ENCODE measurements around the gene LAG3.
"Not testable (repeated sequence)": the region's sequence is repeated elsewhere in the genome, so short reads cannot be mapped to it uniquely, and the experiment has no call there.

The LAG3 gene

GRCh38 chr12:6736754-6737153 lies 35.6 kb upstream of the LAG3 start:
- 90 to 91% methylated on average over 5 of the region's 5 CpGs for WGBS, 2 experiments
- Histone ChIP-seq H3K4me1 (ENCODE audit: control insufficient read depth, insufficient read depth, low read length) (no peaks in the 10 kb centered on the region), H3K27me3 (ENCODE audit: control insufficient read depth, insufficient read depth, low read length, poor library complexity, severe bottlenecking) (no peaks in the 10 kb centered on the region), H3K36me3 (ENCODE audit: control insufficient read depth, insufficient read depth, low read length) (no peaks in the 10 kb centered on the region), H3K9me3 (ENCODE audit: control insufficient read depth, low read length) (no peaks in the 10 kb centered on the region), H3K4me3 (ENCODE audit: insufficient read depth, low read depth, low read length) (no peak overlapping the region), H3K27ac (ENCODE audit: insufficient read depth, low read depth, low read length, poor library complexity, severe bottlenecking) (no peak overlapping the region)

- not testable (repeated sequence) for H3K36me3 ChIP-seq (ENCODE audit: control insufficient read depth, insufficient read depth, low read length); H3K9me3 ChIP-seq (ENCODE audit: control insufficient read depth, low read length); H3K4me3 ChIP-seq (ENCODE audit: insufficient read depth, low read depth, low read length); H3K27me3 ChIP-seq (ENCODE audit: control insufficient read depth, insufficient read depth, low read length, poor library complexity, severe bottlenecking); H3K27ac ChIP-seq (ENCODE audit: insufficient read depth, low read depth, low read length, poor library complexity, severe bottlenecking)
- WGBS, 2 experiments, result 90% methylated on average over 10 to 11 of the region's 12 CpGs
- H3K4me1 ChIP-seq (ENCODE audit: control insufficient read depth, insufficient read depth, low read length), result peaks cover 11% of the 10 kb centered on the region
These were observed 30.2 kb upstream of the LAG3 start for GRCh38 chr12:6742080-6742479.

GRCh38 chr12:6742834-6743233 lies 29.5 kb upstream of the LAG3 start:
- H3K9me3 ChIP-seq (ENCODE audit: control insufficient read depth, low read length), result no peaks in the 10 kb centered on the region
- no peak overlapping the region for H3K27ac ChIP-seq (ENCODE audit: insufficient read depth, low read depth, low read length, poor library complexity, severe bottlenecking)
- 93 to 95% methylated on average over 3 of the region's 3 CpGs for WGBS, 2 experiments
- H3K4me1 ChIP-seq (ENCODE audit: control insufficient read depth, insufficient read depth, low read length), result peaks cover 11% of the 10 kb centered on the region
- no peak overlapping the region for H3K4me3 ChIP-seq (ENCODE audit: insufficient read depth, low read depth, low read length)
- peaks cover 9% of the 10 kb centered on the region for H3K36me3 ChIP-seq (ENCODE audit: control insufficient read depth, insufficient read depth, low read length)
- no peaks in the 10 kb centered on the region for H3K27me3 ChIP-seq (ENCODE audit: control insufficient read depth, insufficient read depth, low read length, poor library complexity, severe bottlenecking)

GRCh38 chr12:6743300-6743699 lies 29.0 kb upstream of the LAG3 start:
- not testable (repeated sequence) for H3K4me3 ChIP-seq (ENCODE audit: insufficient read depth, low read depth, low read length); H3K9me3 ChIP-seq (ENCODE audit: control insufficient read depth, low read length); H3K27me3 ChIP-seq (ENCODE audit: control insufficient read depth, insufficient read depth, low read length, poor library complexity, severe bottlenecking); H3K27ac ChIP-seq (ENCODE audit: insufficient read depth, low read depth, low read length, poor library complexity, severe bottlenecking)
- H3K36me3 ChIP-seq (ENCODE audit: control insufficient read depth, insufficient read depth, low read length), result peaks cover 13% of the 10 kb centered on the region
- WGBS, 2 experiments, result 85 to 88% methylated on average over 7 of the region's 7 CpGs
- peaks cover 11% of the 10 kb centered on the region for H3K4me1 ChIP-seq (ENCODE audit: control insufficient read depth, insufficient read depth, low read length)

GRCh38 chr12:6745741-6746525 lies 26.4 kb upstream of the LAG3 start:
- Histone ChIP-seq H3K4me3 (ENCODE audit: insufficient read depth, low read depth, low read length) (no peak overlapping the region), H3K27ac (ENCODE audit: insufficient read depth, low read depth, low read length, poor library complexity, severe bottlenecking) (no peak overlapping the region), H3K36me3 (ENCODE audit: control insufficient read depth, insufficient read depth, low read length) (peaks cover 38% of the 10 kb centered on the region), H3K4me1 (ENCODE audit: control insufficient read depth, insufficient read depth, low read length) (peaks cover 11% of the 10 kb centered on the region), H3K9me3 (ENCODE audit: control insufficient read depth, low read length) (no peaks in the 10 kb centered on the region), H3K27me3 (ENCODE audit: control insufficient read depth, insufficient read depth, low read length, poor library complexity, severe bottlenecking) (no peaks in the 10 kb centered on the region)
- 93 to 94% methylated on average over 13 of the region's 13 CpGs for WGBS, 2 experiments

GRCh38 chr12:6747216-6747615 lies 25.1 kb upstream of the LAG3 start:
- Histone ChIP-seq H3K4me1 (ENCODE audit: control insufficient read depth, insufficient read depth, low read length) (peaks cover 21% of the 10 kb centered on the region), H3K9me3 (ENCODE audit: control insufficient read depth, low read length) (no peaks in the 10 kb centered on the region), H3K27ac (ENCODE audit: insufficient read depth, low read depth, low read length, poor library complexity, severe bottlenecking) (no peak overlapping the region), H3K27me3 (ENCODE audit: control insufficient read depth, insufficient read depth, low read length, poor library complexity, severe bottlenecking) (no peaks in the 10 kb centered on the region), H3K36me3 (ENCODE audit: control insufficient read depth, insufficient read depth, low read length) (peaks cover 45% of the 10 kb centered on the region), H3K4me3 (ENCODE audit: insufficient read depth, low read depth, low read length) (no peak overlapping the region)
- WGBS, 2 experiments, result 93 to 96% methylated on average over 4 of the region's 4 CpGs

GRCh38 chr12:6748761-6749160 lies 23.6 kb upstream of the LAG3 start:
- 97 to 98% methylated on average over 28 of the region's 28 CpGs for WGBS, 2 experiments
- Histone ChIP-seq H3K27ac (ENCODE audit: insufficient read depth, low read depth, low read length, poor library complexity, severe bottlenecking) (no peak overlapping the region), H3K9me3 (ENCODE audit: control insufficient read depth, low read length) (no peaks in the 10 kb centered on the region), H3K4me3 (ENCODE audit: insufficient read depth, low read depth, low read length) (no peak overlapping the region), H3K4me1 (ENCODE audit: control insufficient read depth, insufficient read depth, low read length) (peaks cover 23% of the 10 kb centered on the region), H3K36me3 (ENCODE audit: control insufficient read depth, insufficient read depth, low read length) (peaks cover 45% of the 10 kb centered on the region), H3K27me3 (ENCODE audit: control insufficient read depth, insufficient read depth, low read length, poor library complexity, severe bottlenecking) (no peaks in the 10 kb centered on the region)

- Histone ChIP-seq H3K9me3 (ENCODE audit: control insufficient read depth, low read length) (no peaks in the 10 kb centered on the region), H3K4me3 (ENCODE audit: insufficient read depth, low read depth, low read length) (no peak overlapping the region), H3K36me3 (ENCODE audit: control insufficient read depth, insufficient read depth, low read length) (peaks cover 45% of the 10 kb centered on the region), H3K27me3 (ENCODE audit: control insufficient read depth, insufficient read depth, low read length, poor library complexity, severe bottlenecking) (no peaks in the 10 kb centered on the region), H3K4me1 (ENCODE audit: control insufficient read depth, insufficient read depth, low read length) (peaks cover 21% of the 10 kb centered on the region), H3K27ac (ENCODE audit: insufficient read depth, low read depth, low read length, poor library complexity, severe bottlenecking) (no peak overlapping the region)
- WGBS, 2 experiments, result 92 to 98% methylated on average over 4 of the region's 4 CpGs
These were observed 21.8 kb upstream of the LAG3 start for GRCh38 chr12:6750506-6750905.

- peak overlapping the region; percentile 96 for H3K4me3 ChIP-seq (ENCODE audit: insufficient read depth, low read depth, low read length)
- peaks cover 45% of the 10 kb centered on the region for H3K36me3 ChIP-seq (ENCODE audit: control insufficient read depth, insufficient read depth, low read length)
- 93 to 97% methylated on average over 7 of the region's 7 CpGs for WGBS, 2 experiments
- no peaks in the 10 kb centered on the region for H3K9me3 ChIP-seq (ENCODE audit: control insufficient read depth, low read length)
- no peaks in the 10 kb centered on the region for H3K27me3 ChIP-seq (ENCODE audit: control insufficient read depth, insufficient read depth, low read length, poor library complexity, severe bottlenecking)
- no peak overlapping the region for H3K27ac ChIP-seq (ENCODE audit: insufficient read depth, low read depth, low read length, poor library complexity, severe bottlenecking)
- H3K4me1 ChIP-seq (ENCODE audit: control insufficient read depth, insufficient read depth, low read length), result peaks cover 21% of the 10 kb centered on the region
These were observed 20.6 kb upstream of the LAG3 start for GRCh38 chr12:6751767-6752166.

- WGBS, 2 experiments, result 8% methylated on average over 24 of the region's 24 CpGs
These were observed 20.0 kb upstream of the LAG3 start for GRCh38 chr12:6752167-6752920.

More at GRCh38 chr12:6752167-6752920, 20.0 kb upstream of the LAG3 start:
- Histone ChIP-seq H3K4me3 (ENCODE audit: insufficient read depth, low read depth, low read length) (peak overlapping the region; percentile 96), H3K36me3 (ENCODE audit: control insufficient read depth, insufficient read depth, low read length) (peaks cover 41% of the 10 kb centered on the region), H3K9me3 (ENCODE audit: control insufficient read depth, low read length) (no peaks in the 10 kb centered on the region), H3K4me1 (ENCODE audit: control insufficient read depth, insufficient read depth, low read length) (peaks cover 21% of the 10 kb centered on the region), H3K27me3 (ENCODE audit: control insufficient read depth, insufficient read depth, low read length, poor library complexity, severe bottlenecking) (no peaks in the 10 kb centered on the region), H3K27ac (ENCODE audit: insufficient read depth, low read depth, low read length, poor library complexity, severe bottlenecking) (peak overlapping the region; percentile 93)

All from ectodermal cell (in vitro differentiated cells).